ENCODE data around the gene ASIC4. TPM values are rescaled to one million over a fixed set of nuclear protein-coding genes. Genes with fewer than 3 reads are reported as not detected.

The ASIC4 gene
- total RNA-seq, 2 donors from 2014 or later = not detected

DNA sequence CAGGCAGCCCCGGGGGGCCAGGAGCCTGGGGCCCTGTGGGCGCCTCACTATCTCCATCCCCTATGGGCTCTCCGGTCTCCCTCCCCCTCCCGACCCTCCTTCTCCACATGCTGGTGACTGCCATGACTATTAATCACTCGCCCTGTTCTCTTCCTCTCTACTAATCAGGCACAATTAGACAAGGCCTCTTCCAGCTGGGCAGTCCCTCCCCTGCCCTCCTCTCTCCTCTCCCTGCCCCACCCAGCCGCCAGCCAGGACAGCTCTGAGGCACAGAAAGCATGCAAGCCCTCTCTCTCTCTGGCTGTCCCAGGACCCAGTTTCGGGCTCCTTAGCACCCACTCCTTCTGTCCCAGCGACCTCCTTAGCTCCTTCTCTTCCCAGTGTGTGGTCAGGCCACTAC lies 5.8 kb downstream of the ASIC4 start:
- 68 to 70% methylated on average over 8 of the region's 8 CpGs for whole genome bisulfite sequencing, 2 donors
- H3K36me3 ChIP-seq (replicated peaks in 1 of 2; ENCODE audit: insufficient read depth in 1 of 2, low read depth in 2 of 2) = no peaks in the 10 kb centered on the region
- H3K27me3 ChIP-seq = peaks cover 0 to 17% of the 10 kb centered on the region in 2 donors
- peaks cover 9% of the 10 kb centered on the region for H3K4me1 ChIP-seq
- no peak for DNase-seq
- TF ChIP-seq CTCF (IDR thresholded peaks at IDR 0.05) = no peak
- no peak for TF ChIP-seq POLR2A (IDR thresholded peaks at IDR 0.05)
- no peak overlapping the region for H3K4me3 ChIP-seq
- no peak for ATAC-seq
- no peak overlapping the region for H3K27ac ChIP-seq
- intact Hi-C loops (cut with DNase I) = no loop called here
- H3K9me3 ChIP-seq = no peaks in the 10 kb centered on the region

DNA sequence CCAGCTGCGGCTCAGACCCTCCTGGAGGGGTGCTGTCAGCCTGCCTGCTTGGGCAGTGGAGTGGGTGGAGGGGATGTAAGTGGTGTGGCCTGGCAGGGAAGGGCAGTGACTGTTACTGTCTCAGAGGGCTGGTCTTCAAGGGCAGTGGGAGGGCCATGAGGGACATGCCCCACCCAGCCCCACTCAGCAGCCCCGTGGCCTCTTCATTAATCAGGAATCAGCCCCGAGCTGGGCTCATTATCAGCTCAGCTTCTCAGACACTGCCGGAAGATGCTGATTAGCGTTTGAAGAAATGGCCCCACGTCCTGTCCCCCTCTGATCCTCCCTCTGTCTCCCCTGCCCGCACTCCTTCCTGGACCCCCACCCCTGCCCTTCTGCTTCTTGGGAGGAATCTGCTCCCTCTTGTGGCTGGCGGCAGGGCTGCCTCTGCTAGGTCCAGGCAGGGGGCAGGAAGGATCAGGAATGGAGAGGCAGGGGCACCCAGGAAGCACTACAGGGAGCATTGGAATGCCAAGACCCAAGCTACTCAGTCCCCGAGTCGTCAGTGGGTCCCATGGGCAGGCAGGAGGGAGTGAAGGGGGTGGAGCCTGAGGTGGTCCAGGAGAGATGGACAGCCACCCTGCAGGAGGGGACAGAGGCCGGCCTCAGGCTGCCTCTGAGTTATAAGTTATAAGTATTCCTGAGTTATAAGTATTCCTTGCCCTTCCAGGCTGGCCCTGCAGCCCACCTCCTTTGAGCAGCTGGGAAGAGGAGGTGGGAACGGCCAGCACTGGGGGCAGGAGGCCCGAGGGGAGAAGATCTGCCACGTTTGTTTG lies 7.0 kb downstream of the ASIC4 start:
- H3K4me3 ChIP-seq = no peak overlapping the region
- H3K4me1 ChIP-seq = peaks cover 9% of the 10 kb centered on the region
- H3K36me3 ChIP-seq (replicated peaks in 1 of 2; ENCODE audit: insufficient read depth in 1 of 2, low read depth in 2 of 2) = no peaks in the 10 kb centered on the region
- ATAC-seq (peak; percentile 39), DNase-seq (peak in 2 of 4 donors; percentile 39 to 52)
- no peak for TF ChIP-seq POLR2A (IDR thresholded peaks at IDR 0.05)
- peak in 6 of 7 experiments; percentile 13 to 52 (median 42) for TF ChIP-seq CTCF (IDR thresholded peaks at IDR 0.05)
- intact Hi-C loops (cut with DNase I) = no loop called here
- H3K27me3 ChIP-seq = peaks cover 0 to 17% of the 10 kb centered on the region in 2 donors
- WGBS, 2 donors = 5 to 10% methylated on average over 13 to 14 of the region's 14 CpGs
- H3K9me3 ChIP-seq = no peaks in the 10 kb centered on the region
- H3K27ac ChIP-seq = no peak overlapping the region

GRCh38 chr2:219522111-219523030 lies 8.1 kb downstream of the ASIC4 start:
- no peak for DNase-seq
- H3K36me3 ChIP-seq (replicated peaks in 1 of 2; ENCODE audit: insufficient read depth in 1 of 2, low read depth in 2 of 2) = no peaks in the 10 kb centered on the region

DNA sequence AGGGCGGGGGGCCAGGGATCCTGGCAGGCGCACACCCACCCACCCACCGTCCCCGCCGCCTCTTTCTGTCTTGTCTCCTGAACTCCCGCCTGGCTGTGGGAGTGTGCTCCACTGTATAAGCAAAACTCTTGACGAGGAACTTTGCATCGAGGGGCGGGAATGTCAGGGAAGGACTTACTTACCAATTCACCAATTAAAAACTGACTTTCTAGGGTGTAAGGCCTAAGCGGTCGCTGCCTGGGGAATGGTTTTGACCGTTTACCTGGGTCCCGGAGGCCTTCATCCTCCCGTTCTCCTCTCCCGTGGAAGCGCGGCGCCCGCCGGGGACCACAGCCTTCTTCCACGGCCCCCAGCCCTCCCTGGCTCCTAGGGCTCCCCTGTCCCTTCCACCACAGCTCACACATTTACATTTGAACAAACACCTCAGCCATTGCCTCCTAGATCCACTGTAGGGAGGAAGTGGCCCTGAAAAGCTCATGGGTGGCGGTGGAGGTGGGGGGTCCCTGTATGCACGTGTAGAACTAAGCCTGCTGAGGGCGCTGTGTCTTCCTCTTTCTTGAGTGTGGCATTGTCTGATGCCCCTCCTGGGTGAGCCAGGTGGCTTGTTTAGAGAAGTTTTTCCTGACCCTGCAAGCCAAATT lies 8.9 kb downstream of the ASIC4 start:
- Histone ChIP-seq H3K4me1 (peaks cover 17% of the 10 kb centered on the region), H3K4me3 (no peak overlapping the region), H3K27me3 (peaks cover 0 to 23% of the 10 kb centered on the region in 2 donors), H3K9me3 (no peaks in the 10 kb centered on the region), H3K36me3 (replicated peaks in 1 of 2; ENCODE audit: insufficient read depth in 1 of 2, low read depth in 2 of 2) (no peaks in the 10 kb centered on the region), H3K27ac (no peak overlapping the region)
- intact Hi-C loops (cut with DNase I) = no loop called here
- DNase-seq = no peak
- TF ChIP-seq POLR2A (IDR thresholded peaks at IDR 0.05) = no peak
- no peak for ATAC-seq
- 19 to 36% methylated on average over 22 to 23 of the region's 24 CpGs for WGBS, 2 donors

More at GRCh38 chr2:219522111-219523030, 8.1 kb downstream of the ASIC4 start:
- Histone ChIP-seq H3K27me3 (peaks cover 0 to 19% of the 10 kb centered on the region in 2 donors), H3K9me3 (no peaks in the 10 kb centered on the region), H3K4me1 (peaks cover 16% of the 10 kb centered on the region), H3K4me3 (no peak overlapping the region), H3K27ac (no peak overlapping the region)
- WGBS, 2 donors = 3 to 4% methylated on average over 35 to 52 of the region's 70 CpGs
- no peak for ATAC-seq
- intact Hi-C loops (cut with DNase I) = no loop called here
- TF ChIP-seq CTCF (IDR thresholded peaks at IDR 0.05) (no peak), POLR2A (IDR thresholded peaks at IDR 0.05) (no peak)

All from body of pancreas (tissue), 4 donors.